ENCODE data around the gene SHE.

Gene SHE

GRCh38 chr1:154478013-154478412 is 24.2 kb downstream of the SHE start:
- DNase-seq: no peak

- no peak for DNase-seq
Observed at GRCh38 chr1:154476791-154477190, 25.4 kb downstream of the SHE start.

GRCh38 chr1:154474802-154475201 is 27.4 kb downstream of the SHE start:
- peak in 11 of 14 donors; percentile 16 to 85 (median 72) for DNase-seq

- DNase-seq: no peak
Observed at GRCh38 chr1:154471304-154471703, 30.9 kb downstream of the SHE start.

- no peak for DNase-seq
Observed at GRCh38 chr1:154469844-154470560, 32.2 kb downstream of the SHE start.

- DNase-seq: peak in 1 of 14 donors; percentile 56
Observed at GRCh38 chr1:154468535-154469250, 33.5 kb downstream of the SHE start.

GRCh38 chr1:154467434-154468102 is 34.6 kb downstream of the SHE start:
- DNase-seq: no peak

GRCh38 chr1:154466921-154467417 is 35.2 kb downstream of the SHE start:
- DNase-seq: no peak

- DNase-seq: no peak
Observed at GRCh38 chr1:154466206-154466605, 36.0 kb downstream of the SHE start.

- DNase-seq: no peak
Observed at GRCh38 chr1:154465621-154466195, 36.5 kb downstream of the SHE start.

GRCh38 chr1:154463512-154463990 is 38.7 kb downstream of the SHE start:
- no peak for DNase-seq

- DNase-seq: no peak
Observed at GRCh38 chr1:154460695-154461260, 41.4 kb downstream of the SHE start.

- peak in 2 of 14 donors; percentile 8 to 12 for DNase-seq
Observed at GRCh38 chr1:154459080-154459479, 43.1 kb downstream of the SHE start.

GRCh38 chr1:154456631-154457030 is 45.6 kb downstream of the SHE start:
- no peak for DNase-seq

GRCh38 chr1:154454386-154455120 is 47.7 kb downstream of the SHE start:
- no peak for DNase-seq

GRCh38 chr1:154453574-154454352 is 48.4 kb downstream of the SHE start:
- peak in 1 of 14 donors; percentile 31 for DNase-seq

GRCh38 chr1:154453161-154453560 is 49.1 kb downstream of the SHE start:
- DNase-seq: peak in 1 of 14 donors; percentile 51

GRCh38 chr1:154448331-154448811 is 53.8 kb downstream of the SHE start:
- no peak for DNase-seq

- DNase-seq: no peak
Observed at GRCh38 chr1:154446789-154447188, 55.4 kb downstream of the SHE start.

- DNase-seq: no peak
Observed at GRCh38 chr1:154446292-154446691, 55.9 kb downstream of the SHE start.

- DNase-seq: no peak
Observed at GRCh38 chr1:154445040-154445472, 57.2 kb downstream of the SHE start.
